Measurements from ENCODE around the gene KATNAL1. TPM values are rescaled to one million over a fixed set of nuclear protein-coding genes. Genes with fewer than 3 reads are reported as not detected.

KATNAL1 gene
- total and polyA plus RNA-seq, 8 donors, result 1.2 to 24.2 (median 4.2) TPM

- Histone ChIP-seq H3K9me3 (no peaks in the 10 kb centered on the region), H3K27ac (no peak overlapping the region), H3K36me3 (peaks cover 0 to 6% (median 0%) of the 10 kb centered on the region in 4 donors), H3K4me3 (no peak overlapping the region), H3K4me1 (peaks cover 0 to 21% (median 13%) of the 10 kb centered on the region in 4 donors), H3K27me3 (no peaks in the 10 kb centered on the region)
- WGBS, 5 donors, result 50 to 84% (median 73%) methylated on average over 1 of the region's 1 CpG
- intact Hi-C loops (cut with DNase I; ENCODE audit: low total_unique reads), result no loop called here
- TF ChIP-seq EP300 (IDR thresholded peaks at IDR 0.05) (no peak), POLR2AphosphoS5 (IDR thresholded peaks at IDR 0.05) (no peak), POLR2A (IDR thresholded peaks at IDR 0.05) (no peak)
- TF ChIP-seq, protein P1, sequence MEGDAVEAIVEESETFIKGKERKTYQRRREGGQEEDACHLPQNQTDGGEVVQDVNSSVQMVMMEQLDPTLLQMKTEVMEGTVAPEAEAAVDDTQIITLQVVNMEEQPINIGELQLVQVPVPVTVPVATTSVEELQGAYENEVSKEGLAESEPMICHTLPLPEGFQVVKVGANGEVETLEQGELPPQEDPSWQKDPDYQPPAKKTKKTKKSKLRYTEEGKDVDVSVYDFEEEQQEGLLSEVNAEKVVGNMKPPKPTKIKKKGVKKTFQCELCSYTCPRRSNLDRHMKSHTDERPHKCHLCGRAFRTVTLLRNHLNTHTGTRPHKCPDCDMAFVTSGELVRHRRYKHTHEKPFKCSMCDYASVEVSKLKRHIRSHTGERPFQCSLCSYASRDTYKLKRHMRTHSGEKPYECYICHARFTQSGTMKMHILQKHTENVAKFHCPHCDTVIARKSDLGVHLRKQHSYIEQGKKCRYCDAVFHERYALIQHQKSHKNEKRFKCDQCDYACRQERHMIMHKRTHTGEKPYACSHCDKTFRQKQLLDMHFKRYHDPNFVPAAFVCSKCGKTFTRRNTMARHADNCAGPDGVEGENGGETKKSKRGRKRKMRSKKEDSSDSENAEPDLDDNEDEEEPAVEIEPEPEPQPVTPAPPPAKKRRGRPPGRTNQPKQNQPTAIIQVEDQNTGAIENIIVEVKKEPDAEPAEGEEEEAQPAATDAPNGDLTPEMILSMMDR (IDR thresholded peaks at IDR 0.05), result no peak
- no peak for DNase-seq
These were observed 51.7 kb downstream of the KATNAL1 start for GRCh38 chr13:30255696-30256095.

DNA sequence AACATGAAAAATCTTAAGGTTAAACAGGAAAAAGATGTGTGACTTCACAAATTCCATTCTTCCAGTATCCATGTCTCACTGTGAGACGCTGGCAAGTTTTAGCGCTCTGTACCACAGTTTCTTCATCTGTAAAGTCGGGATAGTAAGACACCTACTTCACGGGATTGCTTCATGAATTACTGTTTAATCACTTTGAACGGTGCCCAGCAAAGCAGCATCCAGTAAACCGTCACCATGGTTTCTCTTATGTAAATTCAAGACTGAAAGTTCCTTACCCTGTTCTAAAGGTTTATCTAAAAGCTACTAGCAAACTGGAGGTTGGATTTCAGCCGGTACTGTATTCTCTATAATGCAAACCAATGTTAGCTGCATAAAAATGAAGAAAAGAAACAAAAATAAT lies 53.5 kb downstream of the KATNAL1 start:
- H3K27ac ChIP-seq, result no peak overlapping the region
- peaks cover 4 to 10% (median 7%) of the 10 kb centered on the region in 4 donors for H3K9me3 ChIP-seq
- no peaks in the 10 kb centered on the region for H3K27me3 ChIP-seq
- H3K4me1 ChIP-seq, result peaks cover 0 to 21% (median 13%) of the 10 kb centered on the region in 4 donors
- WGBS, 5 donors, result 74 to 89% (median 83%) methylated on average over 7 of the region's 7 CpGs
- no peak for DNase-seq
- H3K36me3 ChIP-seq, result peaks cover 0 to 9% (median 8%) of the 10 kb centered on the region in 4 donors
- H3K4me3 ChIP-seq, result no peak overlapping the region
- TF ChIP-seq, protein P1 (IDR thresholded peaks at IDR 0.05), result no peak
- TF ChIP-seq POLR2A (IDR thresholded peaks at IDR 0.05), result no peak
- no peak for TF ChIP-seq EP300 (IDR thresholded peaks at IDR 0.05)
- TF ChIP-seq POLR2AphosphoS5 (IDR thresholded peaks at IDR 0.05), result no peak
- intact Hi-C loops (cut with DNase I; ENCODE audit: low total_unique reads), result no loop called here

- DNase-seq, result no peak
- H3K27me3 ChIP-seq, result no peaks in the 10 kb centered on the region
- H3K9me3 ChIP-seq, result peaks cover 4 to 14% (median 9%) of the 10 kb centered on the region in 4 donors
- 94 to 97% (median 96%) methylated on average over 2 of the region's 2 CpGs for WGBS, 5 donors
- H3K4me3 ChIP-seq, result no peak overlapping the region
- H3K4me1 ChIP-seq, result no peaks in the 10 kb centered on the region
- intact Hi-C loops (cut with DNase I; ENCODE audit: low total_unique reads), result no loop called here
- H3K36me3 ChIP-seq, result peaks cover 0 to 12% (median 5%) of the 10 kb centered on the region in 4 donors
- no peak overlapping the region for H3K27ac ChIP-seq
- TF ChIP-seq, protein P1 (IDR thresholded peaks at IDR 0.05), result no peak
- TF ChIP-seq POLR2AphosphoS5 (IDR thresholded peaks at IDR 0.05) (no peak), POLR2A (IDR thresholded peaks at IDR 0.05) (no peak), EP300 (IDR thresholded peaks at IDR 0.05) (no peak)
These were observed 59.9 kb downstream of the KATNAL1 start for GRCh38 chr13:30247406-30247805.

DNA sequence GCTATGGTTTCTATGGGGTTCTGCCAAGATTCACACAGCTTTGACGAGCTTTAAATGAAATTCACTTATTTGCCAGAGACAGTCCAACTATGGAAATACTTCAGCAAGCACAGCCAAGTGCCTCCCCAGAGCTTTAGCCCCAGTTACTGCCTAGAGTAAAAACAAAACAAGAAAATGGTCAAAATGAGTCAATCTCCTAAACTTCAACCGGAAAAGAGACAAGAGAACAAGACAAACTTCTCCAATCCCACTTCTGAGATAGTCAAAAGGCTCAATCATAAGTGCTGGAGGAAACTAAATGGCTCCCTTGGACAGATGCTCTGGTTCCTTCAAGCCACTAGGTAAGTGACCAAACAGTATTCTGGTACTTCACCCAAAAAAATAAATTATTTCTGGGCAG lies 65.8 kb downstream of the KATNAL1 start:
- peak in 1 of 2 donors; percentile 44 for DNase-seq

More for the DNA sequence above, 65.8 kb downstream of the KATNAL1 start:
- no peak overlapping the region for H3K4me3 ChIP-seq
- H3K27ac ChIP-seq, result no peak overlapping the region
- H3K27me3 ChIP-seq, result no peaks in the 10 kb centered on the region
- H3K4me1 ChIP-seq, result no peaks in the 10 kb centered on the region
- no peaks in the 10 kb centered on the region for H3K9me3 ChIP-seq
- intact Hi-C loops (cut with DNase I; ENCODE audit: low total_unique reads), result no loop called here
- TF ChIP-seq POLR2AphosphoS5 (IDR thresholded peaks at IDR 0.05) (no peak), EP300 (IDR thresholded peaks at IDR 0.05) (no peak), POLR2A (IDR thresholded peaks at IDR 0.05) (no peak)
- TF ChIP-seq, protein P1 (IDR thresholded peaks at IDR 0.05), result no peak
- WGBS, 5 donors, result 63 to 79% (median 67%) methylated on average over 2 of the region's 2 CpGs
- peaks cover 0 to 7% (median 0%) of the 10 kb centered on the region in 4 donors for H3K36me3 ChIP-seq
